ENCODE results near the gene CCNB1IP1. TPM values are rescaled to one million over a fixed set of nuclear protein-coding genes. Genes with fewer than 3 reads are reported as not detected.
"Not testable (repeated sequence)": the region's sequence is repeated elsewhere in the genome, so short reads cannot be mapped to it uniquely, and the experiment has no call there.

The CCNB1IP1 gene
- total RNA-seq, 1 experiment from 2014 or later: 121 TPM

GRCh38 chr14:20278414-20278813, 54.7 kb downstream of the CCNB1IP1 start:
- ChIA-PET CTCF (no interaction called here), POLR2A (ENCODE audit: low non-redundant PET) (interaction anchor here (0.7 kb wide), 1 partner anchor 26 kb away, joined by 3 read pairs; no protein-coding TSS in a partner anchor)
- H3K4me3 ChIP-seq (ENCODE audit: low read depth, low read length, poor library complexity, severe bottlenecking): no peak overlapping the region
- intact Hi-C loops (cut with micrococcal nuclease; ENCODE audit: unreplicated experiment): no loop called here
- peak; percentile 40 for DNase-seq (ENCODE audit: low spot score)
- no peaks in the 10 kb centered on the region for H3K36me3 ChIP-seq (ENCODE audit: insufficient read depth, low read length, poor library complexity, severe bottlenecking)
- no TSS peak for BruUV-seq (replicated peaks)
- no peak overlapping the region for H3K27ac ChIP-seq (ENCODE audit: low read depth, low read length, poor library complexity, severe bottlenecking)
- no peaks in the 10 kb centered on the region for H3K27me3 ChIP-seq (replicated peaks; ENCODE audit: insufficient read depth, low read depth, low read length, poor library complexity)
- peaks cover 15% of the 10 kb centered on the region for H3K9me3 ChIP-seq (ENCODE audit: low read depth, low read length, poor library complexity, severe bottlenecking)
- TF ChIP-seq, protein P1, sequence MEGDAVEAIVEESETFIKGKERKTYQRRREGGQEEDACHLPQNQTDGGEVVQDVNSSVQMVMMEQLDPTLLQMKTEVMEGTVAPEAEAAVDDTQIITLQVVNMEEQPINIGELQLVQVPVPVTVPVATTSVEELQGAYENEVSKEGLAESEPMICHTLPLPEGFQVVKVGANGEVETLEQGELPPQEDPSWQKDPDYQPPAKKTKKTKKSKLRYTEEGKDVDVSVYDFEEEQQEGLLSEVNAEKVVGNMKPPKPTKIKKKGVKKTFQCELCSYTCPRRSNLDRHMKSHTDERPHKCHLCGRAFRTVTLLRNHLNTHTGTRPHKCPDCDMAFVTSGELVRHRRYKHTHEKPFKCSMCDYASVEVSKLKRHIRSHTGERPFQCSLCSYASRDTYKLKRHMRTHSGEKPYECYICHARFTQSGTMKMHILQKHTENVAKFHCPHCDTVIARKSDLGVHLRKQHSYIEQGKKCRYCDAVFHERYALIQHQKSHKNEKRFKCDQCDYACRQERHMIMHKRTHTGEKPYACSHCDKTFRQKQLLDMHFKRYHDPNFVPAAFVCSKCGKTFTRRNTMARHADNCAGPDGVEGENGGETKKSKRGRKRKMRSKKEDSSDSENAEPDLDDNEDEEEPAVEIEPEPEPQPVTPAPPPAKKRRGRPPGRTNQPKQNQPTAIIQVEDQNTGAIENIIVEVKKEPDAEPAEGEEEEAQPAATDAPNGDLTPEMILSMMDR (conservative IDR thresholded peaks at IDR 0.05; ENCODE audit: low read depth, low read length): no peak
- TF ChIP-seq EZH2 (IDR thresholded peaks at IDR 0.05; ENCODE audit: borderline replicate concordance, low read depth, low read length, poor library complexity, severe bottlenecking): no peak
- H3K4me1 ChIP-seq (ENCODE audit: insufficient read depth, low read length, poor library complexity, severe bottlenecking): no peaks in the 10 kb centered on the region

DNA sequence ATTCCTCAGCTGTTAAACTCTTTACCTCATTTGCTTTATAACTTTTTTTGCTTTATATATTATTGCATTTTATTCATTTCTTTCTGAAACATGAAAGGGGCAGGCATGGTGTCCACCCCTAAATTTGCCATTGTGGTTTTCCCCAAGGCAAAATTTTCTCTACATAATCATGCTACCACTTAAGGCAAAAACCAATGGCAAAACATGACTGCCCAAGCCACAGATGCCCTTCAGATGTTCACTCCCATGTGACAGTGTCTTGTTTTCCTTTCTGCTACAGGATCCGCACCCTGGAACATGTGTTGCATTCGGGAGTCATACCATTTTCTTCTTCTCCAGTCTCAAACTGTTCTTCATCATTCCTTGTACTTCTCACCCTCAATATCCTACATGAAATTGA, 55.7 kb downstream of the CCNB1IP1 start:
- H3K36me3 ChIP-seq (ENCODE audit: insufficient read depth, low read length, poor library complexity, severe bottlenecking): no peaks in the 10 kb centered on the region
- TF ChIP-seq, protein P1 (conservative IDR thresholded peaks at IDR 0.05; ENCODE audit: low read depth, low read length): no peak
- no peak for TF ChIP-seq EZH2 (IDR thresholded peaks at IDR 0.05; ENCODE audit: borderline replicate concordance, low read depth, low read length, poor library complexity, severe bottlenecking)
- CTCF ChIA-PET: no interaction called here

GRCh38 chr14:20274062-20274461, 59.0 kb downstream of the CCNB1IP1 start:
- Histone ChIP-seq H3K9me3 (ENCODE audit: low read depth, low read length, poor library complexity, severe bottlenecking) (peaks cover 15% of the 10 kb centered on the region), H3K4me1 (ENCODE audit: insufficient read depth, low read length, poor library complexity, severe bottlenecking) (no peaks in the 10 kb centered on the region), H3K27ac (ENCODE audit: low read depth, low read length, poor library complexity, severe bottlenecking) (no peak overlapping the region), H3K36me3 (ENCODE audit: insufficient read depth, low read length, poor library complexity, severe bottlenecking) (no peaks in the 10 kb centered on the region), H3K4me3 (ENCODE audit: low read depth, low read length, poor library complexity, severe bottlenecking) (no peak overlapping the region), H3K27me3 (replicated peaks; ENCODE audit: insufficient read depth, low read depth, low read length, poor library complexity) (no peaks in the 10 kb centered on the region)
- ChIA-PET POLR2A (ENCODE audit: low non-redundant PET) (no interaction called here), CTCF (no interaction called here)
- intact Hi-C loops (cut with micrococcal nuclease; ENCODE audit: unreplicated experiment): no loop called here
- no TSS peak for BruUV-seq (replicated peaks)
- DNase-seq (ENCODE audit: low spot score): no peak
- no peak for TF ChIP-seq EZH2 (IDR thresholded peaks at IDR 0.05; ENCODE audit: borderline replicate concordance, low read depth, low read length, poor library complexity, severe bottlenecking)
- TF ChIP-seq, protein P1 (conservative IDR thresholded peaks at IDR 0.05; ENCODE audit: low read depth, low read length): no peak

More for the DNA sequence above, 55.7 kb downstream of the CCNB1IP1 start:
- POLR2A ChIA-PET (ENCODE audit: low non-redundant PET): no interaction called here
- Histone ChIP-seq H3K9me3 (ENCODE audit: low read depth, low read length, poor library complexity, severe bottlenecking) (peaks cover 15% of the 10 kb centered on the region), H3K4me3 (ENCODE audit: low read depth, low read length, poor library complexity, severe bottlenecking) (no peak overlapping the region), H3K27ac (ENCODE audit: low read depth, low read length, poor library complexity, severe bottlenecking) (no peak overlapping the region), H3K27me3 (replicated peaks; ENCODE audit: insufficient read depth, low read depth, low read length, poor library complexity) (no peaks in the 10 kb centered on the region), H3K4me1 (ENCODE audit: insufficient read depth, low read length, poor library complexity, severe bottlenecking) (no peaks in the 10 kb centered on the region)
- intact Hi-C loops (cut with micrococcal nuclease; ENCODE audit: unreplicated experiment): no loop called here
- no peak for DNase-seq (ENCODE audit: low spot score)
- BruUV-seq (replicated peaks): no TSS peak

DNA sequence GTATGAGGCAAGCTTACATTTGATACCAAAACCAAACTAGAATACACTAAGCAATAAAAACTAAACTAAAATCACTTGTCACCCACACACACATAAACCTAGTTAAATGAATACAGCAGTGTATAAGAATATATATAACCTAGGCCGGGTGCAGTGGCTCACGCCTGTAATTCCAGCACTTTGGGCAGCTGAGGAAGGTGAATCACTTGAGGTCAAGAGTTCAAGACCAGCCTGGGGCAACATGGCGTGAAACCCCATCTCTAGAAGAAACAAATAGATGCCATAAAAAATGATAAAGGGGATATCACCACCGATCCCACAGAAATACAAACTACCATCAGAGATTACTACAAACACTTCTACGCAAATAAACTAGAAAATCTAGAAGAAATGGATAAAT, 68.7 kb downstream of the CCNB1IP1 start:
- H3K27ac ChIP-seq (ENCODE audit: low read depth, low read length, poor library complexity, severe bottlenecking); POLR2A ChIA-PET (ENCODE audit: low non-redundant PET); DNase-seq (ENCODE audit: low spot score); CTCF ChIA-PET; H3K27me3 ChIP-seq (replicated peaks; ENCODE audit: insufficient read depth, low read depth, low read length, poor library complexity); intact Hi-C loops (cut with micrococcal nuclease; ENCODE audit: unreplicated experiment); BruUV-seq (replicated peaks); H3K36me3 ChIP-seq (ENCODE audit: insufficient read depth, low read length, poor library complexity, severe bottlenecking); H3K9me3 ChIP-seq (ENCODE audit: low read depth, low read length, poor library complexity, severe bottlenecking); H3K4me3 ChIP-seq (ENCODE audit: low read depth, low read length, poor library complexity, severe bottlenecking): not testable (repeated sequence)
- peaks cover 19% of the 10 kb centered on the region for H3K4me1 ChIP-seq (ENCODE audit: insufficient read depth, low read length, poor library complexity, severe bottlenecking)

Data from A673 (cell line).